Stimulated activated naive CD4-positive, alpha-beta T cell treated with Interleukin-2 at 50 U/mL for 16 hours (primary cell): ENCODE data around the gene CDCA8.
"Not testable (repeated sequence)": the region's sequence is repeated elsewhere in the genome, so short reads cannot be mapped to it uniquely, and the experiment has no call there.

Source experiments
- DNase-seq: peaks from one replicate; lab custom pipeline; 2025; lab: John Stamatoyannopoulos, UW

The CDCA8 gene

GRCh38 chr1:37738619-37739018, 46.3 kb downstream of the CDCA8 start:
- DNase-seq: not testable (repeated sequence)

GRCh38 chr1:37739222-37739621, 46.9 kb downstream of the CDCA8 start:
- no peak for DNase-seq

GRCh38 chr1:37741130-37741529, 48.8 kb downstream of the CDCA8 start:
- no peak for DNase-seq

GRCh38 chr1:37741662-37742061, 49.3 kb downstream of the CDCA8 start:
- DNase-seq: no peak

GRCh38 chr1:37746806-37747205, 54.5 kb downstream of the CDCA8 start:
- DNase-seq: no peak

GRCh38 chr1:37748565-37748964, 56.2 kb downstream of the CDCA8 start:
- DNase-seq: no peak

GRCh38 chr1:37752213-37752582, 59.9 kb downstream of the CDCA8 start:
- DNase-seq: no peak

GRCh38 chr1:37752583-37753471, 60.5 kb downstream of the CDCA8 start:
- no peak for DNase-seq

GRCh38 chr1:37753473-37754321, 61.4 kb downstream of the CDCA8 start:
- DNase-seq: no peak

GRCh38 chr1:37755290-37755689, 63.0 kb downstream of the CDCA8 start:
- DNase-seq: peak; percentile 21

- no peak for DNase-seq
These were observed 63.7 kb downstream of the CDCA8 start for GRCh38 chr1:37755951-37756560.
